GM18505 (cell line): Measurements from ENCODE around the gene BOD1.
A peak's percentile ranks its signal among the peaks of the same experiment; 100 is the strongest.

Experiments used
- ATAC-seq: cut with Tn5 transposase; IDR thresholded peaks from one replicate; pipeline ENCODE4 v1.9.1; 2021; ENCODE audit not compliant: unreplicated experiment
- POLR2A ChIP-seq: IDR thresholded peaks from 4 replicates; pipeline ENCODE4 v1.6.1; 2011; ENCODE audit warnings: borderline replicate concordance; ENCODE audit not compliant: insufficient read depth, insufficient read length; ENCODE audit errors: extremely low read depth

Gene BOD1

GRCh38 chr5:173620784-173621183 is 4.3 kb upstream of the BOD1 start:
- no peak for ATAC-seq
- TF ChIP-seq POLR2A = no peak

GRCh38 chr5:173618927-173619519 is 2.6 kb upstream of the BOD1 start:
- no peak for TF ChIP-seq POLR2A
- no peak for ATAC-seq

GRCh38 chr5:173615884-173616576 is 420 bp downstream of the BOD1 start:
- ATAC-seq = peak; percentile 47
- peak; percentile 37 for TF ChIP-seq POLR2A

DNA sequence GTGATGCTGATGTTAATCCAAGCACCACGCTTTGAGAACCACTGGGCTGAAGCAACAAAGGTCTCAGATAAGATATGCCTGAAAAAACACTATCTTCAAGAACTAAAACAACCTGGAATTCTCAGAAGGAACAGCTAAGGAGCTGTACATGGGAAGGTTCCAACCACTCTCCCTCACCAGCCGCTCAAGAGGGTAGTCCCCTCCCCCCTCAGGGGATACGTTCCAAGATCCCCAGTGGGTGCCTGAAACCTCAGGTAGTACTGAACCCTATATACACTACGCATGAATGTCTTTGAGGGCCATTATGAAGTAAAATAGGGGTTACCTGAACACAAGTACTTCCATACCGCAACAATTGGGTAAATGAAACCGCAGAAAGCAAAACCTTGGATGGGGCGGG is 1.9 kb downstream of the BOD1 start:
- no peak for ATAC-seq
- TF ChIP-seq POLR2A = no peak

DNA sequence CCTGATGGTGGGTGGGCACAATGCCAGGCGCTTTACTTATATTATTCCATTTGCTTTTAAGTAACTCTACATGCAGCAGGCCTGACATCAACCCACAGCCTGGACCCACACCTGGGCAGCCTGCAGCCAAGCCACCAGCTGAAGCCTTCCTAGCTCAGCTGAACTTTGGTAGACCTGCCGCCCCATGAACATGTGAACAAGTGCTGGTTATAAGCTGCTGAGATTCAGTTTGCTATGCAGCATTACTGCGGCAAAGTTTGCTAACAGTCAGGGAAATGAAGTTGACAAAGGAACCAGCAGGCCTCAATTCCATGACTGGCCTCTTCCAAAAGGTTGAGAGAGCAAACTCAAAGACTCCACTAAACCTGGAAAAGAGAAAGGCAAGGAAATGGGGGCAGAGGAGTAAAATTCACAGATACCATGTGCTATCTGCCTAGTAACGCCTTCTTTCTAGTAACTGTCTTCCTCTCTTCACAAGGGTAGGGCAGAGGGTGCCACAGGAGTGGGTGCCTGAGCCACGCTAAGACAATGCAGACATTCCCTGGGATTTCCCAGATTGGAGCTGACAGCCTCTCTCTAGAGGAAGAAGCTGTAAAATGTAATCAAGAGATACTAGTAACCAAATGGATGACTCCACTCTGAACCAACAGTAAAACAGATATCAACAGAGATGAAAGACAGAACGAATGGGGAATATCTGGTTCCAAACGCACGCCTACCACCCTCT is 2.9 kb downstream of the BOD1 start:
- ATAC-seq = no peak
- no peak for TF ChIP-seq POLR2A

DNA sequence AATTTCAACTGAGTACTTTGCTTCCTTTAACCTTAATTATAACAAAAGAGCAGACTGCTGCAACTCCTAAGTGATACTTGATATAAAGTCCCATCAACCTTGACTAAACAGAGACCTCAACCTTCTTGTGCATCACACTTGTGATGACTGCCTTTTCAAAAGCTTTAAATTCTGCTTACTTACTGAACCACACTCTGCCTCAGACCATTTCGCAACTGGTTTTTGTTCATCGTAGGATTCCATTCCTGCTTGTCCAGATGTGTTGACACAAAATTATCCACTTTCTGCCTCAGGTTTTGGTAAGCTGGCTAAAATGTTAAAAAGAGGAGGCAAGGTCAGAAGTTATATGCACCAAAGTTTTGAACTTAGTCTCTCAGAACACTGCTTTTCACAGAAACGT is 3.5 kb downstream of the BOD1 start:
- TF ChIP-seq POLR2A = no peak
- no peak for ATAC-seq

DNA sequence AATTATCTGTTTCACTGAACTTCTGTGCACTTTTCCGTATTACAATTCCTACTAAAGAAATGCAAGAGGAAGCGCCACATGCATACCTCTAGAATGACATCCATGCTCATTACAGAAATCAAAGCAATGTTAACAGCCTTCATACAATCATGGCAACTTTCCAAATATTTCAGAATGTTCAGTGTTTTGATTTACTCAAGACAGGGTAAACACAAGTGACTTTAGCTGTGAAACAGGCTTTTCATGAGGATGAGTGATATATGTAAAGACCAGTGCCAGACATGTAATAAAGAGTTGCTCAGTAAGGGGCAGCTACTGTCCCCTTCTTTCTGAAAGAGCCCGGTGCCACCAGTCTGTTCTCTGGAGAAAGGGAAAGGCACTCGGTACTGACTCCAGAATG is 4.7 kb downstream of the BOD1 start:
- ATAC-seq = no peak
- no peak for TF ChIP-seq POLR2A

DNA sequence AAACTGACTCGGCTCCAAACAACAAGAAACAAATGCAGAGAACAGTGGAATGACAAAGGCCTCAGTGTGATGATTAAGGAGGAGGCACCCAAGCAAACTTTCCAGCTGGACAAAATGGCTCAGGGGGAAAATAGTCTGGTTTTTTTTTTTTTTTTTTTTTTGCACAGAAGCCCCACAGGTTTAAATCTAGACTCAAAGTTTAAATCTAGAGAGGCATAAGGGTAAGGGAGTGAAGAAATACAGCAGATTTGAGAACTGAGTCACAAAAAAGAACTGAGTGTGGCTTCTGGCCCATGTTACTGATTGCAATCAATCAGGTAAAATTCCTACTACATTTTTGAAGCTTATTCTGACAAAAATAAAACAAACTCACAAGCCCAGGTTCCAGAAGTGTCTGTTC is 12.3 kb downstream of the BOD1 start:
- no peak for ATAC-seq
- TF ChIP-seq POLR2A = no peak

GRCh38 chr5:173602423-173602822 is 14.0 kb downstream of the BOD1 start:
- ATAC-seq = no peak
- TF ChIP-seq POLR2A = no peak

GRCh38 chr5:173598686-173599085 is 17.8 kb downstream of the BOD1 start:
- no peak for TF ChIP-seq POLR2A
- ATAC-seq = no peak

DNA sequence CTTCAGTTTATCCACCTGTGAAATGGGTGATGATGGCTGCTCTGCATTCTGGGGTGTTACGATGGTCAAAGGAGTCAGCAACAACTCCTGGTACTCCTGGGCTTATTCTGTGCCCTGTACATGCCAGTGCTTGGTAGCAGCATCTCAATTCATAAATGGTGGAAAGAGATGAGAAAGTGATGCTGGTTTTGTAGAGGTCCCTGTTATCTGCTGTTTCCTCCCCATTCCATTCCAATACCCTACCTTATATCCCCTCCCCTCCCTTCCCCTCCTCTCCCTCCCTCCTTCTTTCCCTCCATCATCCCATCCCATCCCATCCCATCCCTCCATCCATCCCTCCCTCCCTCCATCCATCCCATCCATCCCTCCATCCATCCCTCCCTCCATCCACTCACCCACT is 19.1 kb downstream of the BOD1 start:
- no peak for TF ChIP-seq POLR2A
- ATAC-seq = no peak

DNA sequence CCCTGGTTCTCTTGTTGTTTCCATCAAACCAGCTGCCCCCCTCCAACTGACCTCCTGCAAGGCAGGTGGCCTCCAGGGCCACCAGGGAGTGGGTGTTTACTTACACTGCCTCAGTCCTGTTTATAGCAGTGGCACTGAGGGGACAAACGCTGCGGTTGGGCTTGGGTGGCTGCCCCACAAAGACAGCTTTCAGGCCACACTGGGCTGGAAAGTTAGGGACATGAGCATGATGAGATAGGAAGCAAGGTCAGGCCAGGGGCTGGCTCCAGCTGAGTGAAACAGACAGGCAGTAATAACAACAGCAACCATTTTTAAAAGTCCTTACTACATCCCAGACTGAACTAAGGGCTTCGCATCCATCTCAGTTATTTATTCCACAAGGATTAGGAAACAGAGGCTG is 20.6 kb downstream of the BOD1 start:
- TF ChIP-seq POLR2A = no peak
- ATAC-seq = no peak

DNA sequence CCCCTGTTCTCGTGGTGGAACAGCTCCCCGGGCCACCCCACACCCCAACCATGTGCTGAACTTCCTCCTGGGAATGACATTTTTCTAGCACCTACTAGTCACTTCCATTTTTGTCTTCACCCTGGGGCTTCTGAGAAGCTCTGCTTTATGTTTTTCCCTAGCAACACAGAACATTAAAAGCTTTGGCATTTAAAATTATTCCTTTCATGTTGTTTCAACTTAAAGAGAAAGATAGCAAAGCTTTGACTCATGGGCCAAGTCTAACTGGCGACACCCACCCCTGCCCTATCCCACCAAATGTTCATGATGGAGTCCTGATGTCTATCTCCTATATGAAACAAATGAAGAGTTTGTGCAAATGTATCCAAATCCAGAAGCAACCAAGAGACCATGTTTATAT is 22.4 kb downstream of the BOD1 start:
- no peak for TF ChIP-seq POLR2A
- ATAC-seq = no peak
